8988T (cell line): ENCODE results near the gene FDX2.
A peak's percentile ranks its signal among the peaks of the same experiment; 100 is the strongest.

Source experiments
- DNase-seq: peaks from one replicate; pipeline ENCODE4 v3.0.0; 2011

FDX2 gene

GRCh38 chr19:10332965-10333757 lies 17.3 kb upstream of the FDX2 start, which contains the start of gene RAVER1:
Gene RAVER1, minus strand, starts transcription at chr19:10333529. Its CDS starts 22 bp downstream, at chr19:10333507.
- peak; percentile 88 for DNase-seq

- DNase-seq = no peak
These were observed 16.5 kb upstream of the FDX2 start for GRCh38 chr19:10332158-10332964.

- DNase-seq = no peak
These were observed 13.7 kb upstream of the FDX2 start for GRCh38 chr19:10329555-10329954.

GRCh38 chr19:10328558-10329429 lies 13.0 kb upstream of the FDX2 start:
- DNase-seq = no peak

GRCh38 chr19:10327793-10328192 lies 12.0 kb upstream of the FDX2 start:
- DNase-seq = no peak

GRCh38 chr19:10325732-10326131 lies 9.9 kb upstream of the FDX2 start:
- no peak for DNase-seq

- DNase-seq = no peak
These were observed 6.3 kb upstream of the FDX2 start for GRCh38 chr19:10321874-10322835.

GRCh38 chr19:10321417-10321797 lies 5.6 kb upstream of the FDX2 start:
- DNase-seq = no peak

GRCh38 chr19:10320602-10321416 lies 5.0 kb upstream of the FDX2 start:
- DNase-seq = no peak

- DNase-seq = no peak
These were observed 3.2 kb upstream of the FDX2 start for GRCh38 chr19:10318807-10319682.

- no peak for DNase-seq
These were observed 2.1 kb upstream of the FDX2 start for GRCh38 chr19:10317857-10318462.

GRCh38 chr19:10317045-10317856 lies 1.4 kb upstream of the FDX2 start:
- DNase-seq = no peak

GRCh38 chr19:10316229-10317044 lies 622 bp upstream of the FDX2 start:
- peak; percentile 21 for DNase-seq

- DNase-seq = no peak
These were observed 6.4 kb downstream of the FDX2 start, which contains the start of gene ZGLP1 for GRCh38 chr19:10309423-10309822. Gene ZGLP1, minus strand, starts transcription at chr19:10309815.

- no peak for DNase-seq
These were observed 9.5 kb downstream of the FDX2 start for GRCh38 chr19:10306327-10306726.

GRCh38 chr19:10305139-10305806 lies 10.5 kb downstream of the FDX2 start:
- DNase-seq = no peak
